ENCODE results near the gene CD180. TPM values are rescaled to one million over a fixed set of nuclear protein-coding genes. Genes with fewer than 3 reads are reported as not detected.

CD180 gene
- total and polyA plus RNA-seq, 9 of the 15 experiments (the other 6 are each of a cell fraction or from before 2014, with no cell fraction given): 0.01 to 0.07 TPM; not detected in 7

DNA sequence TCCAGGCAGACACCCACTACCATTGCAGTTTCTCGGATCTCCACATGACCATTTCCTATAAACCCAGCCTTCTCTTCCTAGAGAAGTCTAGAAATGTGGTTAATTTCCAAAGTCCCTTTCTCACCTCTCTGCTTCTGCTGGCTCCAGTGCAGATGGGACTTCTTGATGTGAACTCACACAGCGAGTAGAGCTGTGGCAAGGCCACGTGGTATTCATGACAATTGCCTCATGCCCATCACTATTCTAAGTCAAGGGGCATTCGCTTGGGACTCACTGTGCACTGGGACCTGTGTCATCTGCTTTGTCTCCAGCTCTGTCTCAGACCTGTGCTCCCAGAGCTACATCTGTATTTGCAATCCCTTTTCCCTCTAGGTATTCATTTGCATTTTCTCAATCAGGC lies 6.2 kb downstream of the CD180 start:
- Histone ChIP-seq H3K4me1 (replicated peaks in 1 of 2; ENCODE audit: control insufficient read depth in 2 of 2, insufficient read depth in 2 of 2, low read length in 2 of 2) (no peaks in the 10 kb centered on the region), H3K9me3 (replicated peaks; ENCODE audit: control insufficient read depth, insufficient read depth, low read depth, low read length) (no peaks in the 10 kb centered on the region), H3K4me2 (ENCODE audit: insufficient read depth, low read length) (no peak overlapping the region), H3K27me3 (ENCODE audit: control insufficient read depth in 2 of 2, insufficient read depth in 2 of 2, low read length in 2 of 2) (peaks cover 9 to 11% of the 10 kb centered on the region in 2 experiments; a peak in 3 of 5 replicates), H3K36me3 (ENCODE audit: control insufficient read depth, insufficient read depth, low read length) (no peaks in the 10 kb centered on the region), H3K27ac (ENCODE audit: extremely low read depth, low read depth, low read length) (no peak overlapping the region), H2AFZ (ENCODE audit: low read depth, low read length) (no peak overlapping the region), H3K4me3 (no peak overlapping the region), H3K9me1 (ENCODE audit: control insufficient read depth, insufficient read depth, low read length) (no peaks in the 10 kb centered on the region), H4K20me1 (replicated peaks; ENCODE audit: control insufficient read depth, insufficient read depth, low read length) (no peaks in the 10 kb centered on the region; the same call in 1 of the 2 replicates), H3K79me2 (ENCODE audit: control insufficient read depth, insufficient read depth, low read length) (no peaks in the 10 kb centered on the region), H3K9ac (ENCODE audit: insufficient read depth in 1 of 2, low read depth in 2 of 2, low read length in 2 of 2) (no peak overlapping the region)
- BruUV-seq (replicated peaks): no TSS peak
- 0% methylated on average over 4 of the region's 4 CpGs for whole genome bisulfite sequencing (ENCODE audit: insufficient coverage, low coverage, missing lambda C conversion rate)
- no peak for DNase-seq (ENCODE audit: extremely low read depth in 1 of 4, low spot score in 3 of 4)
- no peak for FAIRE-seq
- in situ Hi-C loops (cut with MboI): no loop called here
- ChIA-PET CTCF (ENCODE audit: low intra/inter-chr PET ratio) (no interaction called here), POLR2A (no interaction called here)
- no peak for ATAC-seq
- intact Hi-C loops (cut with micrococcal nuclease): no loop called here
- TF ChIP-seq NFRKB (IDR thresholded peaks at IDR 0.05; ENCODE audit: low read depth): no peak
- TF ChIP-seq, protein P1, sequence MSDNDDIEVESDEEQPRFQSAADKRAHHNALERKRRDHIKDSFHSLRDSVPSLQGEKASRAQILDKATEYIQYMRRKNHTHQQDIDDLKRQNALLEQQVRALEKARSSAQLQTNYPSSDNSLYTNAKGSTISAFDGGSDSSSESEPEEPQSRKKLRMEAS (CRISPR knock-in tag; IDR thresholded peaks at IDR 0.05): peak; percentile 15; the same call in 1 of the 2 replicates

DNA sequence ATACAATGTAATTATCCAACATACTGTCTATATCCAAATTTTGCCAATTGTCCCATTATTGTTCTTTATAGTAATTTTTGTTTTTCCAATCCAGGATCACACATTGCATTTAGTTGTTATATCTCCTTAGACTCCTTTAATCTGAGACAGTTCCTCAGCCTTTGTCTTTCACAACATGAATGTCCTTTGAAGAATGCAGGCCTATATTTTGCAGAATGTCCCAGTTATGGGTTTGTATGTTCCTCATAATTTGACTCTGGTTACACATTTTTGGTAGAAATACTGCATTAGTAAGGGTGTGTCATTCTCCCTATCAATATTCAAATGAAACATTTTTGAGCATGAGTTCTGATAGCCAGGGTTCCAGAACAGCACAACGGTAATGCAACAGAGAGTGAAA lies 6.7 kb downstream of the CD180 start:
- H2AFZ ChIP-seq (ENCODE audit: low read depth, low read length): no peak overlapping the region
- no peaks in the 10 kb centered on the region; the same call in 1 of the 2 replicates for H4K20me1 ChIP-seq (replicated peaks; ENCODE audit: control insufficient read depth, insufficient read depth, low read length)
- no peaks in the 10 kb centered on the region for H3K79me2 ChIP-seq (ENCODE audit: control insufficient read depth, insufficient read depth, low read length)
- 0% methylated on average over 1 of the region's 1 CpG for WGBS (ENCODE audit: insufficient coverage, low coverage, missing lambda C conversion rate)
- no peak overlapping the region for H3K4me2 ChIP-seq (ENCODE audit: insufficient read depth, low read length)
- ChIA-PET POLR2A (no interaction called here), CTCF (ENCODE audit: low intra/inter-chr PET ratio) (no interaction called here)
- H3K4me1 ChIP-seq (replicated peaks in 1 of 2; ENCODE audit: control insufficient read depth in 2 of 2, insufficient read depth in 2 of 2, low read length in 2 of 2): no peaks in the 10 kb centered on the region
- no peak for DNase-seq (ENCODE audit: extremely low read depth in 1 of 4, low spot score in 3 of 4)
- H3K9me1 ChIP-seq (ENCODE audit: control insufficient read depth, insufficient read depth, low read length): no peaks in the 10 kb centered on the region
- FAIRE-seq: no peak
- intact Hi-C loops (cut with micrococcal nuclease): no loop called here
- no peaks in the 10 kb centered on the region for H3K9me3 ChIP-seq (replicated peaks; ENCODE audit: control insufficient read depth, insufficient read depth, low read depth, low read length)
- BruUV-seq (replicated peaks): no TSS peak
- no peak overlapping the region for H3K4me3 ChIP-seq
- peaks cover 10 to 14% of the 10 kb centered on the region in 2 experiments; a peak in 4 of 5 replicates for H3K27me3 ChIP-seq (ENCODE audit: control insufficient read depth in 2 of 2, insufficient read depth in 2 of 2, low read length in 2 of 2)
- in situ Hi-C loops (cut with MboI): no loop called here
- H3K36me3 ChIP-seq (ENCODE audit: control insufficient read depth, insufficient read depth, low read length): no peaks in the 10 kb centered on the region
- ATAC-seq: no peak
- no peak overlapping the region for H3K9ac ChIP-seq (ENCODE audit: insufficient read depth in 1 of 2, low read depth in 2 of 2, low read length in 2 of 2)
- TF ChIP-seq TAF7 (tag; IDR thresholded peaks at IDR 0.05) (no peak), HNRNPK (IDR thresholded peaks at IDR 0.05; ENCODE audit: low read depth, low read length, poor library complexity, severe bottlenecking) (no peak)
- no peak overlapping the region for H3K27ac ChIP-seq (ENCODE audit: extremely low read depth, low read depth, low read length)

Measured in K562 (cell line).